ENCODE results near the gene CDKN2B-AS1.

The CDKN2B-AS1 gene

DNA sequence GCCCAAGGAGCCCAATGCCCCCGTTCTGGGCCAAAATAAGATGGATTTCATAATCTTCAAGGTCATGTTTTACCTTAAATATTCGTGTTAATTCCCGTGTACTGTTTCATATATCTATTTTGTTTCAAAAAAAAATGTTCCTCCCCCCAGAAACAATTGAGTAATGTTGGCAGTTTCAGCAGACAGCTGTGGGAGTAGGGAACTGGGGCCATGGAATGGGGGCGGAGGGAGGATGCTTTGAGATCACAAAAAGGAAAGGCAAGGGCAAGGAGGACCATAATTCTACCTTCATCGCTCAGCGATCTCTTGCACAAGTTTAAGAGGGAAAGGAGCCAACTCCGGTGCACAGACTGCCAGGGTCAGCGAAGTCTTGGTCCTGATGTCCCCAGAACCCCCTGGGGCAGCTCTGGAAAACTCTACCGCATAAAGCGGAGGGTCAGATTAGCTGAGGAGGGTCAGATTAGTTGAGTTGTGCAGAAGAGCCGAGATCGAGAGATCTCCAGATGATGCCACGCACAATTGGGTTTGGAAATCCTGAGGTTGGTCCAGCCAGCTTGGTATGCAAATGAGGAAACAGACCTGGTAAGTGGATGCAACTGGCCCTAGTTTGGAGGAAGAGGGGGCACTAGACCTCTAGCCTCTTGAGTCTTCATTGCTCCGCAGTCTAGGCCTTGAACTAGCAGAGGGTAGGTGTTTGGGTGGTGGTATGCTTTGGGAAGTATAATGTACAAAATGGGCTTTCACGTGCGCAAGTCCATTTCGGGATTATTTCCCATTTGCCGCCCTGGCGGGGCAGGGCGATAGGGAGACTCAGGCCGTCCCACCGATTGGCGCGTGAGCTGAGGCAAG, 24.4 kb upstream of the CDKN2B-AS1 start:
- ATAC-seq (replicated peaks) = no peak
- Mint-ChIP-seq H3K9me3 (peaks cover 8% of the 10 kb centered on the region in 2 donors), H3K27me3 (peaks cover 93 to 100% of the 10 kb centered on the region in 2 donors), H3K27ac (no peak overlapping the region), H3K36me3 (ENCODE audit: insufficient read depth) (peaks cover 32% of the 10 kb centered on the region), H3K4me3 (no peak overlapping the region), H3K4me1 (ENCODE audit: low read depth in 2 of 2) (peaks cover 28 to 33% of the 10 kb centered on the region in 2 donors)
- no peak for DNase-seq

GRCh38 chr9:21970800-21971640, 23.6 kb upstream of the CDKN2B-AS1 start:
- H3K27me3 Mint-ChIP-seq = peaks cover 93 to 100% of the 10 kb centered on the region in 2 donors
- peaks cover 34% of the 10 kb centered on the region for H3K36me3 Mint-ChIP-seq (ENCODE audit: insufficient read depth)
- no peak overlapping the region for H3K27ac Mint-ChIP-seq
- DNase-seq (no peak), ATAC-seq (replicated peaks) (no peak)
- peaks cover 25 to 33% of the 10 kb centered on the region in 2 donors for H3K4me1 Mint-ChIP-seq (ENCODE audit: low read depth in 2 of 2)
- no peak overlapping the region for H3K4me3 Mint-ChIP-seq
- peaks cover 8% of the 10 kb centered on the region in 2 donors for H3K9me3 Mint-ChIP-seq

DNA sequence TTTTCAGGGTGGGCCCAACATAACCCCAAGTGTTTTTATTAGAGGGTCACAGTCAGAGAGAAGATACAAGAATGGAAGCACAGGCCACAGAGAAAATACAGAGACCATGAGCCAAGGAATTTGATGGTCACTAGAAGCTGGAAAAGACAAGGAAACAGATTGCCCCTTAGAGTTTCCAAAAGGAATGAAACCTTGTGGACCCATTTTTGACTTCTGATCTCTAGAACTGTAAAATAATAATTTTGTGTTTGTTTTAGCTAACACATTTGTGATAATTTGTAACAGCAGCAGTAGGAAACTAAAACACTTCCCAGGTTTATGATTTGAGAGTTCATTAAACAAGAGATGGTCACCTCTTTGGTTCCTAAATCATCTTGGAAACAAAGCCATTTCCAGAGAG, 22.2 kb upstream of the CDKN2B-AS1 start:
- no peak overlapping the region for H3K4me3 Mint-ChIP-seq
- H3K4me1 Mint-ChIP-seq (ENCODE audit: low read depth in 2 of 2) = peaks cover 25 to 33% of the 10 kb centered on the region in 2 donors
- H3K27me3 Mint-ChIP-seq = peaks cover 91 to 100% of the 10 kb centered on the region in 2 donors

GRCh38 chr9:21974343-21974721, 20.3 kb upstream of the CDKN2B-AS1 start:
- Mint-ChIP-seq H3K27me3 (peaks cover 89 to 100% of the 10 kb centered on the region in 2 donors), H3K9me3 (peaks cover 0 to 2% of the 10 kb centered on the region in 2 donors), H3K4me1 (ENCODE audit: low read depth in 2 of 2) (peaks cover 19 to 24% of the 10 kb centered on the region in 2 donors), H3K4me3 (peak overlapping the region; percentile 83 to 84), H3K36me3 (ENCODE audit: insufficient read depth) (peaks cover 19% of the 10 kb centered on the region), H3K27ac (peak overlapping the region in 1 of 2 donors; percentile 5)
- DNase-seq = no peak
- ATAC-seq (replicated peaks) = no peak

More for the DNA sequence above, 22.2 kb upstream of the CDKN2B-AS1 start:
- Mint-ChIP-seq H3K36me3 (ENCODE audit: insufficient read depth) (peaks cover 34% of the 10 kb centered on the region), H3K27ac (no peak overlapping the region), H3K9me3 (peaks cover 6 to 8% of the 10 kb centered on the region in 2 donors)
- DNase-seq = no peak
- no peak for ATAC-seq (replicated peaks)

DNA sequence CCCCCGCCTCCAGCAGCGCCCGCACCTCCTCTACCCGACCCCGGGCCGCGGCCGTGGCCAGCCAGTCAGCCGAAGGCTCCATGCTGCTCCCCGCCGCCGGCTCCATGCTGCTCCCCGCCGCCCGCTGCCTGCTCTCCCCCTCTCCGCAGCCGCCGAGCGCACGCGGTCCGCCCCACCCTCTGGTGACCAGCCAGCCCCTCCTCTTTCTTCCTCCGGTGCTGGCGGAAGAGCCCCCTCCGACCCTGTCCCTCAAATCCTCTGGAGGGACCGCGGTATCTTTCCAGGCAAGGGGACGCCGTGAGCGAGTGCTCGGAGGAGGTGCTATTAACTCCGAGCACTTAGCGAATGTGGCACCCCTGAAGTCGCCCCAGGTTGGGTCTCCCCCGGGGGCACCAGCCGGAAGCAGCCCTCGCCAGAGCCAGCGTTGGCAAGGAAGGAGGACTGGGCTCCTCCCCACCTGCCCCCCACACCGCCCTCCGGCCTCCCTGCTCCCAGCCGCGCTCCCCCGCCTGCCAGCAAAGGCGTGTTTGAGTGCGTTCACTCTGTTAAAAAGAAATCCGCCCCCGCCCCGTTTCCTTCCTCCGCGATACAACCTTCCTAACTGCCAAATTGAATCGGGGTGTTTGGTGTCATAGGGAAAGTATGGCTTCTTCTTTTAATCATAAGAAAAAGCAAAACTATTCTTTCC, 19.7 kb upstream of the CDKN2B-AS1 start:
- Mint-ChIP-seq H3K36me3 (ENCODE audit: insufficient read depth) (peaks cover 16% of the 10 kb centered on the region), H3K4me3 (peak overlapping the region; percentile 83 to 84), H3K27me3 (peaks cover 89 to 100% of the 10 kb centered on the region in 2 donors), H3K9me3 (peaks cover 0 to 2% of the 10 kb centered on the region in 2 donors), H3K4me1 (ENCODE audit: low read depth in 2 of 2) (peaks cover 19 to 24% of the 10 kb centered on the region in 2 donors), H3K27ac (peak overlapping the region in 1 of 2 donors; percentile 49)
- DNase-seq = no peak
- peak; percentile 76 for ATAC-seq (replicated peaks)

GRCh38 chr9:21976334-21976875, 18.2 kb upstream of the CDKN2B-AS1 start:
- no peak overlapping the region for H3K27ac Mint-ChIP-seq
- ATAC-seq (replicated peaks) = no peak
- peaks cover 19 to 20% of the 10 kb centered on the region in 2 donors for H3K4me1 Mint-ChIP-seq (ENCODE audit: low read depth in 2 of 2)

DNA sequence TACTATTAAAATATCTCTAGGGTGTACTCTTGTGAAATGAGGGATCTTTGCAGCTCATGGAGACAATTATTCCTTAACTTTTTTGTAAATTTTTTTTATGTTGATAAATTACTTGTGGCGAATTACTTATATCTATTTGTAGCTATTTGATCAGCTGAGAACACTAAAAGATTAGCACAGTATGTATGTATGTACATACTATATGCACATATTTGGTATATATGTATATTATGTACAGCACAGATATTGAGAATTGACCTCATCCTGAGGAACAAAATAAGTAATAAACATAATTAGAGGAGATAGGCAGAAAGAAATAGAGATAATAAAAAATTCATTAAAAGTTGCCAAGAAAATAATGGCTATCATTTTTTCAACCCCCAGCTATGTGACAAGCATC, 12.2 kb upstream of the CDKN2B-AS1 start:
- Mint-ChIP-seq H3K4me1 (ENCODE audit: low read depth in 2 of 2) (peaks cover 2 to 8% of the 10 kb centered on the region in 2 donors), H3K36me3 (ENCODE audit: insufficient read depth) (no peaks in the 10 kb centered on the region), H3K27ac (no peak overlapping the region), H3K4me3 (no peak overlapping the region), H3K9me3 (no peaks in the 10 kb centered on the region), H3K27me3 (peaks cover 35 to 55% of the 10 kb centered on the region in 2 donors)
- no peak for DNase-seq
- ATAC-seq (replicated peaks) = no peak

More at GRCh38 chr9:21976334-21976875, 18.2 kb upstream of the CDKN2B-AS1 start:
- no peak for DNase-seq
- Mint-ChIP-seq H3K36me3 (ENCODE audit: insufficient read depth) (peaks cover 12% of the 10 kb centered on the region), H3K4me3 (no peak overlapping the region), H3K9me3 (no peaks in the 10 kb centered on the region), H3K27me3 (peaks cover 81 to 92% of the 10 kb centered on the region in 2 donors)

DNA sequence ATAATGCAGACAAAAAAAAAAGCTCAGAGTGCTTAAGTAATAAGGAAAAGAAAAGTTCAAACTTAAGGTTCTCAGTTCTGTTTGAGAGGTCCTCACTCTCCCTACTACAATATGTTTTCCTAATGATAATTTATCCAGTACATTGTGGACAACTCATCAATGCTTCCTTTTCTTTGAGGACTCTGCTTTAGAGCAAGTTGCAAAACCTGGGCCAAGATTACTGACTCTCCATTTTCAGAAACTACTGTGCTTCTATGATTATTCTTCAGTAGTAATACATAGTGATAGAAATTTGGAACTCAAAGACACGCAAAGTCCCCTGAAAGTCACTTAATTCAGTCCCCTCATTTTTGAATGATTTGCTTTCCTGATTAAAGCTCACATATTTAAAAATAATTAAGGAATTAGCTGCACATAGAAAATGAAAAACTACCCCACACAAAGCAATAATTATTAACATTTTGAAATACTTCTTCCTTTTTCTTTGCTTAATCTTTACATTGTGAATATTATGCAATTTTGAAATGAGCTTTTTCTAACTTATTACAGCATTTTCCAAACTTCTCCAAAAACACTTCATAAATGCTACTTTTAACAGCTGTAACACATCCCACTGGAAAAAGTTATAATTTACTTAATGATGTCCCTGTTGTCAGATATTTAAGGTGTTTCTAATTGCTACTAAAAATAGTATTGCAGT, 11.6 kb upstream of the CDKN2B-AS1 start:
- peaks cover 2 to 8% of the 10 kb centered on the region in 2 donors for H3K4me1 Mint-ChIP-seq (ENCODE audit: low read depth in 2 of 2)

DNA sequence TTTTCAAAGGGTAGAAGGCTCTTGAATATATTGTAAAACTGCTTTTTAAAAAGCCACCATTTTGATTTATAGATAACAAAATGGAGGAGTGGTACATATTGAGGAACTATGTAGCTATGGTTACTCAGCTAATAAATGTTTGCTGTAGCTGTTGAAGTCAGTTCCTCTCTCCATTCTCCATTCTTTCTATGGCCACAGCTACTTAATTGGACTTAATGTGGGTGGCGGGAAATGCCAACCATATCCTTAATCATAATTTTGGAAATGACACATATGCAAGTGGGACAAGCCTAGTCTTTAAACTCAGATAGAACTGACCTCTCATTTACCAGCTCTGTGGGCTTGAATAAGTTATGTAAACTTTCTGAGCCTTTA, 11.0 kb upstream of the CDKN2B-AS1 start:
- Mint-ChIP-seq H3K27me3 (peaks cover 25 to 44% of the 10 kb centered on the region in 2 donors), H3K9me3 (no peaks in the 10 kb centered on the region), H3K4me3 (no peak overlapping the region), H3K36me3 (ENCODE audit: insufficient read depth) (no peaks in the 10 kb centered on the region), H3K4me1 (ENCODE audit: low read depth in 2 of 2) (peaks cover 2 to 8% of the 10 kb centered on the region in 2 donors), H3K27ac (no peak overlapping the region)
- DNase-seq (no peak), ATAC-seq (replicated peaks) (no peak)

More for the DNA sequence above, 11.6 kb upstream of the CDKN2B-AS1 start:
- no peaks in the 10 kb centered on the region for H3K9me3 Mint-ChIP-seq
- H3K27me3 Mint-ChIP-seq = peaks cover 29 to 49% of the 10 kb centered on the region in 2 donors
- no peak for DNase-seq
- H3K27ac Mint-ChIP-seq = no peak overlapping the region
- H3K36me3 Mint-ChIP-seq (ENCODE audit: insufficient read depth) = no peaks in the 10 kb centered on the region
- ATAC-seq (replicated peaks) = no peak
- no peak overlapping the region for H3K4me3 Mint-ChIP-seq

- ATAC-seq (replicated peaks) (no peak), DNase-seq (no peak)
- Mint-ChIP-seq H3K36me3 (ENCODE audit: insufficient read depth) (peaks cover under 1% of the 10 kb centered on the region), H3K27me3 (peaks cover 20 to 38% of the 10 kb centered on the region in 2 donors), H3K4me1 (ENCODE audit: low read depth in 2 of 2) (peaks cover 2 to 8% of the 10 kb centered on the region in 2 donors), H3K9me3 (no peaks in the 10 kb centered on the region), H3K4me3 (no peak overlapping the region), H3K27ac (no peak overlapping the region)
These were observed 10.5 kb upstream of the CDKN2B-AS1 start for GRCh38 chr9:21984101-21984500.

GRCh38 chr9:21985964-21986667, 8.5 kb upstream of the CDKN2B-AS1 start:
- peaks cover 2 to 8% of the 10 kb centered on the region in 2 donors for H3K4me1 Mint-ChIP-seq (ENCODE audit: low read depth in 2 of 2)
- H3K9me3 Mint-ChIP-seq = no peaks in the 10 kb centered on the region
- no peak overlapping the region for H3K27ac Mint-ChIP-seq
- DNase-seq (no peak), ATAC-seq (replicated peaks) (no peak)
- H3K4me3 Mint-ChIP-seq = no peak overlapping the region
- peaks cover 8% of the 10 kb centered on the region for H3K36me3 Mint-ChIP-seq (ENCODE audit: insufficient read depth)
- peaks cover 9 to 35% of the 10 kb centered on the region in 2 donors for H3K27me3 Mint-ChIP-seq
